HG02571 (cell line): ENCODE measurements around the gene SMIM41.

Source experiments
- ATAC-seq: cut with Tn5 transposase; IDR thresholded peaks from one replicate; pipeline ENCODE4 v1.9.1; 2021; ENCODE audit warnings: mild to moderate bottlenecking, moderate library complexity; ENCODE audit not compliant: unreplicated experiment

SMIM41 gene

DNA sequence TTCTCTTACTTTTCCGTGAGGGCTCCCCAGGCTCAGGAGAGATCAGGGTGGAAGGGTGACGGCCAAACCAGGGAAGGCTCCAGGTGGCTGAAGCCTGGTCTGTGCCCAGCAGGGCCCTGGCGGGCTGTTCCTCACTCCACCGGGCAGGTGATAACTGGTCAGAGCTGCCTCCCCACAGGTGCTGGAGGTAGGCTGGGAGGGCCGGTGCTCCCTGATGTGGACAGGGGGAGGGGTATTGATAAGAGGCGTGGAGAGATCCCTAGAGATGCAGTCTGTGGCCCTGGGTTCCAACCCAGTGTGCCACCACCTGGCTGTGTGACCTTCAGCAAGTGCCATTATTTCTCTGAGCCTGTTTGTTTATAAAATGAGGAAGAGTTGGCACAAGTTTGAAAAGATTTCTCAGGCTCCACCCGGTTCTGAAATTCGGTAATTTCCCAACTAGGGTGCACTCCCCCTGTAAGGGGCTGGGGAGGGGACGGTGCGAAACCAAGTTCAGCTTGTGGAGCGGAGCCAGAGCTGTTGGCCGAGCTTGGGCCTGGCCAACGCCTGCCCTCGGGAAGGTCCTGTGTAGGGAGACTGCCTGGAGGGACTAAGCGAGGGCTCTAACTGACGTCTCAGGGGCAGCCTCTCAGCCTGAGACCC lies 29.3 kb upstream of the SMIM41 start:
- ATAC-seq: no peak

DNA sequence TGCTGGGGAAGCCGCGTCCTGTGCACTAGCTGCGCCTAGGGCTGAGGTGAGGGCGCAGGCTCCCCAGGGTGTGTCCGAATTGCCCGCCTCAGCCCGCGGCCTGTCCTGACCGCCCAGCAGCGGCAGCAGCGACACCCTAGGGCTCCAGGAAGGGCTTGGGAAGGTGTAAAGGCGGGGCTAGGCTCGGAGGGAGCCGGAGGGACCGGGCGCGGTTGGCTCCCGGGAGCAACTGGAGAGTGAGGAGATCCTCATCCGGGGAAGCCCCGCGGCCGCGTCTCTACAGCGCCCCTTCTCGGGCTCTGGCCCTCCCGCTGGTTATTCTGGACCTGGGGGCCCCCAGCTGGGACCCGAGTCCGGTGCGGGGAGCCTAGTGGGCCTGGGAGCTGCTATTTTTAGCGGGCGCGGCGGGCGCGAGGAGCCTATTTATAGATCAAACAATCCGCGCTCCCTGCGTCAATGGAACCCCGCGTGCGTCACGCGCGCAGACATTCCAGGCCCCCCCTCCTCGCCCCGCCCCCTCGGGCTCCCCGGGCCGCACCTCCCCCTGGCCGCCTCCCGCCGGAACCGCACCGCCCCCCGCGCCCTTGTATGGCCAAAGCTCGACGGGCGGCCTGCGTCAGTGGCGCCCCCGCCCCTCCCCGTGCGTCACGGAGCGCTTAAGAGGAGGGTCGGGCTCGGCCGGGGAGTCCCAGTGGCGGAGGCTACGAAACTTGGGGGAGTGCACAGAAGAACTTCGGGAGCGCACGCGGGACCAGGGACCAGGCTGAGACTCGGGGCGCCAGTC lies 28.6 kb upstream of the SMIM41 start, which contains the start of gene NR4A1:
TSS of gene NR4A1 (plus strand) at position 685 of the 784 bp plus-strand sequence. CDS start 2,887 bp downstream, outside the sequence.
- ATAC-seq: peak; percentile 84

DNA sequence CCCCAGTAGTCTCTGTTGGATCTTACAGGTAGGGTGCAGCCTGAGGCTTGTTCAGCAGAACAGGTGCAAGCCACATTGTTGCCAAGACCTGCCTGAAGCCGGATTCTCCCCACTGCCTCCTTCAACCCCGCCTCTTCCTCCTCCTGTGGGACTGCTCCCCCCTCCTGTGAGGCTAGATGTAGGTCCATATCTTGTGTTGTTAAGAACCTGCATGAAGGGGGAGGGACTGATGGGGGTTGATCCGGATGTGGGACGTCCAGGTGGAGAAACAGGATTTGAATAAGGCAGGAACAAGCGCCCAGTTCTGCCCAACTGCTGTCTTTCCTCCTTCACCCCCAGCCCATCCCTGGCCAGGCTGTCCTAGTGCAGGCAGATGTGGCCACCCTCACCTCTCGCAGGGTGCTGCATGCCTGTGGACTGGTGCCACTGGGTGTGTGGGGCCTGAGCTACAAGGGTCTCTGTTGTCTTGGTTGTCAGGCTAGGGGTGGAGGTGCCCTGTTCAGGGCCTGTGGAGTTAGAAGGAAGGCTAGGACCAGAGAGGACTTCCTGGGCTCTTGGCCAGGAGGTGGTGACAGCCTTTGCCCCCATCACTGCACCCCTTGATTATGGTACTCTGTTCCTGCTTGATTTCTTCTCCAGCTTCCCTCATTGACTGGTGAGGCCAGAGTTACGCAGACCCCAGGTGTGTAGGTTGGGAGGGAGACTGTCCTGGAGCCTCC lies 26.9 kb upstream of the SMIM41 start:
- ATAC-seq: no peak

DNA sequence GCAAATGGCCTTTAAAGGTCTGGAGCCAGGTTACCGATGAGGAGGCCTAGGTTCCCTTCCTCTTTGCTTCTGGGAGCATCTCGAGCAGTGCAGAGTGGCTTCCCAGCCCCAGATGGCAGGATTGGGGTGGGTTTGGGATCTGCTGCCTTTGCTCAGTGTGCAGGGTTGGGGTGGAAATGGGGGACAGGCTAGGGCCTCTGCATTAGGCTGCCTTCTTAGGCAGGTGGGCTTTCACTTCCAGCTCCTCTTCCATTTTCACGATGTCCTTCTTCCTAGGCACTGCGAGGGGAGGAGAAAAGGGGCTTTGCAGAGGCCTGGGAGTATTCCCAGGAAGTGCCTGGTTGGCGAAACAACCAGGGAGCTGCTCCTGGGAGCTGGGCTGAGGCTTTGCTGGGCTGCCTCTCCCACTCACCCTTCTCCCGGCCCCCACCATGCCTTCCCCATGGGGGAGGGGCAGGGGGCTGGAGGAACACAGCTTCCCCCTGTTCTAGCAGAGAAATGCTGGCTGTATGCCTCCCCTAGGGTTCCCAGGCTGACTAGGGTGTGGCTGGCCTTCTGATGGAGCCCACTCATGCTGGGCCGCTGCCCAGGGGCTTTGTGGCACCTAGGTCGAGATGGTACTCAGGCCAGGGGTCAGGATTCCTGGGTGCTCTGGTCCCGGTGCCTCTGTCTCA lies 25.8 kb upstream of the SMIM41 start:
- ATAC-seq: no peak

DNA sequence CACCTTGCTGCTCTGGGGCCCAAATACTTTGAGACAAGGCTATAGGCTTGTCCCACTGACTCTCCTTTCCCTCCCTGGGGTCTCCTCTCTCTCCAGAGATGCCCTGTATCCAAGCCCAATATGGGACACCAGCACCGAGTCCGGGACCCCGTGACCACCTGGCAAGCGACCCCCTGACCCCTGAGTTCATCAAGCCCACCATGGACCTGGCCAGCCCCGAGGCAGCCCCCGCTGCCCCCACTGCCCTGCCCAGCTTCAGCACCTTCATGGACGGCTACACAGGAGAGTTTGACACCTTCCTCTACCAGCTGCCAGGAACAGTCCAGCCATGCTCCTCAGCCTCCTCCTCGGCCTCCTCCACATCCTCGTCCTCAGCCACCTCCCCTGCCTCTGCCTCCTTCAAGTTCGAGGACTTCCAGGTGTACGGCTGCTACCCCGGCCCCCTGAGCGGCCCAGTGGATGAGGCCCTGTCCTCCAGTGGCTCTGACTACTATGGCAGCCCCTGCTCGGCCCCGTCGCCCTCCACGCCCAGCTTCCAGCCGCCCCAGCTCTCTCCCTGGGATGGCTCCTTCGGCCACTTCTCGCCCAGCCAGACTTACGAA lies 25.2 kb upstream of the SMIM41 start:
- ATAC-seq: no peak

DNA sequence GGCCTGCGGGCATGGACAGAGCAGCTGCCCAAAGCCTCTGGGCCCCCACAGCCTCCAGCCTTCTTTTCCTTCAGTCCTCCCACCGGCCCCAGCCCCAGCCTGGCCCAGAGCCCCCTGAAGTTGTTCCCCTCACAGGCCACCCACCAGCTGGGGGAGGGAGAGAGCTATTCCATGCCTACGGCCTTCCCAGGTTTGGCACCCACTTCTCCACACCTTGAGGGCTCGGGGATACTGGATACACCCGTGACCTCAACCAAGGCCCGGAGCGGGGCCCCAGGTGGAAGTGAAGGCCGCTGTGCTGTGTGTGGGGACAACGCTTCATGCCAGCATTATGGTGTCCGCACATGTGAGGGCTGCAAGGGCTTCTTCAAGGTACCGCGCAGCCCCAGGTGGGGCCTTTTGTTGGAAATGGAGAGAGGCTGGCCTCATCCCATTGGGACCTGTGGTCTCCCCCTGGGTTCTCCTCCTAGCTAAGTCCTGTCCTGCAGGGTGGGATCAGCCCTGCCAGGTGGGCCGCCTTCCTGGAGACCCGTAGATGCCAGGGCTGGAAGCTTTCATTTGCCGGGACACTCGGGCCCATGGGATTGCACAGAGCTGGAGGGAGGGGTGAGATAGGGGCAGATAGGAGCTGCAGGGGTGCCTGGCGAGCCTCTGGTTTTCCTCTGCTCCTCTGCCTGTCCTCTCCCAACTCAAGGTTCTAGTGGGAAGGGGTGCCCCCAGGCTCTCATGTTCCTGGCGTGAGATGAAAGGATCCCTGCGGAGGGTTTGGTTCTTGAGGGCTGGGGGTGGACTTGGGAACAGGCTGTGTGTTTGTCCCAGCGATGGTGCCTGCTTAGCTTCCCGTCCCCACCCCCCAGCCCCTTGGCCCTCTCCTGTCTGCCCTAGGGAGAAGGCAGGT lies 24.4 kb upstream of the SMIM41 start:
- ATAC-seq: no peak

DNA sequence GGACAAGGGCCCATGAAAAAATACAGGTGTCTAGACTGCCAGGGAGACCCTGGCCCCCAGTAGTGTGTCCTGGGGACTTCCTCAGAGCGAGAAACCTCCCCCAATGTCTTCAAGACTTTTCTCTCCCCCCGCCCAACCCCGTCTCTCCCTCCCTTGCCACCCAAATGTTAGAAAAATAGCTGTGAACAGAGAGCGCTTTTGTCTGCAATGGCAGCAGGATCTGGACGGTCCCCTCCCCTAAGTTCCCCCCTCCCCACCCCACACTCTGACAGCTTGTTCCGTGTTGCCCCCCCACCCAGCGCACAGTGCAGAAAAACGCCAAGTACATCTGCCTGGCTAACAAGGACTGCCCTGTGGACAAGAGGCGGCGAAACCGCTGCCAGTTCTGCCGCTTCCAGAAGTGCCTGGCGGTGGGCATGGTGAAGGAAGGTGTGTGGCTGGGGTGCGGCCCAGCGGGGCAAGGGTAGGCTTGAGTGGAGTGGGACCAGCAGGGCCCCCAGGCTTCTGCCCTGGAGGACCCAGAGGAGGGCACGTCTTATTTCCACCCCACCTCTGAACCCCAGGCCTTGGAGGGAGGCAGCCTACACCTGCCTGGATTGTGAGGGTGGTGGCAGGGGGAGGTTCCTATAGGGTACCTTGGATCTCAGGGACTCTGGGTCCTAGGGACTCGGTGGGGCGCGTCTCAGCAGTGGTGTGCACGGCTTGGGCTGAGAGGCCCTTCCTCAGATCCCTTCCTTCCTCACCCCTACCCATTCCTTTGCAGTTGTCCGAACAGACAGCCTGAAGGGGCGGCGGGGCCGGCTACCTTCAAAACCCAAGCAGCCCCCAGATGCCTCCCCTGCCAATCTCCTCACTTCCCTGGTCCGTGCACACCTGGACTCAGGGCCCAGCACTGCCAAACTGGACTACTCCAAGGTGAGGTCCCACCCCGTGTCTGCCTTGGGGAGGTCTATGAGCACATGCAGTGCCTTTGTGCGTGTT lies 23.5 kb upstream of the SMIM41 start:
- no peak for ATAC-seq

DNA sequence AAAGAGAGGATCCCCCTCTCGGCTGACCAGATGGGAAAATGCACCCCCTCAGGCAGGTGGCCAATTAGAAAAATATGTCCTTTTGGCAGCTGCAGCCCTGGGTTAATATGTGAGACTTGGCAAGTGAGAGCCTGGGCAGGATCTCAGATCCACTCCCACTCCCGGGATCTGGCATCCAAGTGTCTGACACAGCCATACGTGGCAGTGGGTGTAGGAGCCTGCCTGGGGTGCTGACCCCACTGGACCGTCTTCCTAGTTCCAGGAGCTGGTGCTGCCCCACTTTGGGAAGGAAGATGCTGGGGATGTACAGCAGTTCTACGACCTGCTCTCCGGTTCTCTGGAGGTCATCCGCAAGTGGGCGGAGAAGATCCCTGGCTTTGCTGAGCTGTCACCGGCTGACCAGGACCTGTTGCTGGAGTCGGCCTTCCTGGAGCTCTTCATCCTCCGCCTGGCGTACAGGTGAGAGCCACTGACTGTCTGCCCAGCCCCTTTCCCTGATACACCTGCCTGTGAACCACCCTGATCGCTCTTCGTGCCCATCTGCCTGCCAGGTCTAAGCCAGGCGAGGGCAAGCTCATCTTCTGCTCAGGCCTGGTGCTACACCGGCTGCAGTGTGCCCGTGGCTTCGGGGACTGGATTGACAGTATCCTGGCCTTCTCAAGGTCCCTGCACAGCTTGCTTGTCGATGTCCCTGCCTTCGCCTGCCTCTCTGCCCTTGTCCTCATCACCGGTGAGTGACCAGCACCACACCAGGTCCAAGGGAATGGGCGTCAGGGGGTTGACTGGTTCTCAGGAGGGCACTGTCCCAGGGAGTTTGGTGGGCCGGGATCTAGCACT lies 22.5 kb upstream of the SMIM41 start:
- ATAC-seq: no peak

DNA sequence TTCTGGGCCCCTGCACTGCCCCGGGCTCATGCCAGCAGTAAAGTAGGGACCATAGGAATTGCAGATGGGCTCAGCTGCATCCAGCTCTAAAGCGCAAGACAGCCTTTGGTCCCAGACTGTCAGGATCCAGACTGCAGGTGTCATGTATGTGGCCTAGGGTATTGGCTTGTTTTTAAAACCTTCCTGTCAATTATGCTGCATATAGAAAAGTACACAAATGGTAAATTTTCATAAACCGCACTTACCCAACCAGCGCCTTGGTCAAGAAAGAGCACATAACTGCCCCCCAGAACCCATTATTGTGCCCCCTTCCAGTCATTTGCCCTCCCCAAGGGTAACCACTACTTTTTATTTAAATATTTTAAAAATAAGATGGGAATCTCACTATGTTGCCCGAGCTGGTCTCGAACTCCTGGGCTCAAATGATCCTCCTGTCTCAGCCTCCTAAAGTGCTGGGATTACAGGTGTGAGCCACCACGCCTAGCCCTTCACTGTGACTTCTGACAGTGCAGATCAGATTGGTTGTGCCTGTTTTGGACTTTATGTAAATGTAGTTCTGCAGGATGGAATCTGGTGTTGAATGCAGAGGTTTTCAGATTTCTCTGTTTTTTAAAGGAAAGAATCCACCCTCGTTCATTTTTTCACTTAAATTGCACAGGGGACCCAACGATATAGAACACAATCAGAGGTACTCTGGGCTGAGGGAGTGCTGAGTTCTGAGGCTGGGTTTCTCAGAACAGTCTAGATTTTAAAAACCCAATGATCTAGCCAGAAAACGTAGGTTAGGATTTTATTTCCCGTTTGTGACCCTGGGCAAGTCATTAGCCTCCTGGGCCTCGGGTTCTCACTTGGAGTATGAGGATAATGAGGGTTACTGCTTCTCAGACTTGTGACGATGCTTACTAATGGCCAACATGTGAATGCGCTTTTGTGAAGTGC lies 21.6 kb upstream of the SMIM41 start:
- ATAC-seq: no peak

DNA sequence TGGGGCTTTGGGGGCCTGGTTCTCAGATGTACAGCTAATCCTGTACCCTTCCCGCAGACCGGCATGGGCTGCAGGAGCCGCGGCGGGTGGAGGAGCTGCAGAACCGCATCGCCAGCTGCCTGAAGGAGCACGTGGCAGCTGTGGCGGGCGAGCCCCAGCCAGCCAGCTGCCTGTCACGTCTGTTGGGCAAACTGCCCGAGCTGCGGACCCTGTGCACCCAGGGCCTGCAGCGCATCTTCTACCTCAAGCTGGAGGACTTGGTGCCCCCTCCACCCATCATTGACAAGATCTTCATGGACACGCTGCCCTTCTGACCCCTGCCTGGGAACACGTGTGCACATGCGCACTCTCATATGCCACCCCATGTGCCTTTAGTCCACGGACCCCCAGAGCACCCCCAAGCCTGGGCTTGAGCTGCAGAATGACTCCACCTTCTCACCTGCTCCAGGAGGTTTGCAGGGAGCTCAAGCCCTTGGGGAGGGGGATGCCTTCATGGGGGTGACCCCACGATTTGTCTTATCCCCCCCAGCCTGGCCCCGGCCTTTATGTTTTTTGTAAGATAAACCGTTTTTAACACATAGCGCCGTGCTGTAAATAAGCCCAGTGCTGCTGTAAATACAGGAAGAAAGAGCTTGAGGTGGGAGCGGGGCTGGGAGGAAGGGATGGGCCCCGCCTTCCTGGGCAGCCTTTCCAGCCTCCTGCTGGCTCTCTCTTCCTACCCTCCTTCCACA lies 20.7 kb upstream of the SMIM41 start:
- ATAC-seq: no peak

DNA sequence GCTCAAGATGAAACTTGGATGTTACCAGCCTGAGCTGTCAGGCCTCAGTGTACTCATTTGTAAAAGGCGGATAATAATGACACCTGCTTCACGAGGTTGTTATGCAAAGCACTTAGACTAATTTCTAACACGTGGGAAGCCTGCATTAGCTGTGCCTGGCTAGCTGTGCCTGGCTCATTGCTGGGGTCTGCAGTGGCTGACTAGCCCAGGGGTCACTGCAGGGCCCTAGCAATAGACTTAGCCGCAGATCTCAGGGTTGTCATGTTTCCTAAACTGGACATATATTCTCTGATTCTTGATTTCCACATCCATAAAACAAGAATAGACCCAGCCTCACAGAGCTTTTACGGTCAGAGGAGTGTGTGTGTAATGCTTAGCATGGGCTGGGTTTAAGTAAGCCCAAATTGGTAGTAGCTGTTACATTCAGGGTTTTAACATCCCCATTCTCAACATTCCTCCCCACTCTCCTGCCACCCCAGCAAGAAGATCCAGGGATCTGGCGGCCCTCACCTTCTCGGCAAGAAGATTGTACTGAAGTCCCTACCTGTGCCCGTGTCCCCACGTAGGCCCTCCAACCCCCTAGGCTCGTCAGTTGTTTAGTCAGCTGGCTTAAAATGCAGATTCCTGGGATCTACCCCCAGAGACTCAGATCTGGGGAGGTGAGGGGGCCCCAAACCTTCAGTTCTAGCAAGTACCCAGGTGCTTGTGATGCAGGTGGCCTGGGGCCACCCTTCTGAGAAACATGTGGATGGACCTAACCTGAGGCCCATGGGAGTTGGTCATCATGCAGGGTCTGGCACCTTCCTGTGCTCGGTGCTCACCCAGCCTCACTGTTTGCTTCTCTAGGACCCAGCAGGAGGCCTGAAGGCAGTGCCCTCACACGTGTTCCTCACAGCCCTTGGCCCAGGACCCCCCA lies 19.7 kb upstream of the SMIM41 start:
- ATAC-seq: no peak

DNA sequence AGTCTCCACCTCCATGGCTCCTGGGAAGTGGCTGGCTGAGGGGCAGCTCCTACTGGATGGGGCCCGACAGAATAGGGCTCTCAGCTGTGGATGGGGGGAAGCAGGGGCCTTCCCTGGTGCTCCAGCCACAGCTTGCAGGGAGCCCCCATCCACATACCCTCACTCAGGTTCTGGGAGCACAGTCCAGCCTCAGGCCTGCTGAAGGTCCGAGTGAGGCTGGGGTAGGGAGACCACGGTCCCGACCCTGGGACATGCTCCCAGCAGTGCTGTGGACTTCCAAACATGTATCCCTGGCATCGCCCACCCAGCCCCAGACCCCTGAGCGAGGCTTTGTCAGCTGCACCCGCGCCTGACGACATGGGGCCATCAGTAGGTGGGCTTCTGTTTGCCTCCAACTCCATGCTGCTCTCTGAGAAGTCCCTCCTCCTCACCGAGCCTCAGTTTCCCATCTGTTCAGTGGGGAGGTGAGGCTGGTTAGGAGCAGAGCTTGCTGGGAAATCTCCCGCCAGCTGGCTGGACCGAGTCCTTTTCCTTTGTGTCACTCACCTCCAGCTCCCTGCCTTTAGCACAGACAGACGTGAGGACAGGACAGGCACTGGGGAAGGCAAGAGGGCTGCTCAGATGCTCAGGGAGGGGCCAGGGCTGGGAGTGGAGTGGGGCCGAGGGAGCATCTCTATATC lies 18.9 kb upstream of the SMIM41 start:
- ATAC-seq: no peak

DNA sequence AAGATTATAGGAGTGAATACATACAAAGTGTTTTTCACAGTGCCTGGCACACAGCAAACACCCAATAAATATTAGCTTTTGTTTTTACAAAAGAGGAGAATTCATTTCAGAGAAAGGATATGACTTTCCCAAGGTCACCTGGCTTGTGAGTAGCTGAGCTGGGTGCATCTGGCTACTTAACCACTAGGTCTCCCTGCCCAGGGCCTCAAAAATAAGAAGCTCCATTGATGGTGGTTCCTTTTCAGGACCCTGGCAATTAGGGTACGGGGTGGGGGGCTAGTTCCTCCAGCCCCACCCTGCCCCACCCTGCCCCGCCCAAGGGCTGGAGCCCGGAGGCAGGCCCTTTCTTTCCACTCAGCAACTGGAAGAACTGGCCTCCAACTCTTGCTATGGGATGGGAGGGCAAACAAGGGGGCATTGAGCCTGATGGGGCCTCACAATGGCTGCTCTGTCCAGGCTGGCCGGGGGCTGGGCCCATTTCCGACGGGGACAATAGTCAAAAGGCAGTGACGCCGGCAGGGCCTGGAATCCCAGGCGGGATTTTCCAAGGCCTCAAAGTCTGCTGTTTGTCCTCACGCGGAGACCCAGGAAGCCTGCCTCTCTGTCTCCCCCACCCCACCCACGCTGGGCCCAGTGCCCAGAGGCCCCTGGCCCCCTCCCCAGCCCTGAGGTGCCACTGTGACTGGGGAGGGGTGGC lies 17.9 kb upstream of the SMIM41 start:
- no peak for ATAC-seq
